ENCODE measurements around the gene PHC3. TPM values are rescaled to one million over a fixed set of nuclear protein-coding genes. Genes with fewer than 3 reads are reported as not detected.

Gene PHC3
- total RNA-seq, 2 experiments from 2014 or later = 40.6 to 89.7 TPM

- Histone ChIP-seq H3K4me3 (ENCODE audit: low read depth, low read length, poor library complexity, severe bottlenecking) (peak overlapping the region; percentile 40), H3K79me2 (ENCODE audit: insufficient read depth, low read depth, low read length) (peaks cover 81% of the 10 kb centered on the region), H4K20me1 (ENCODE audit: insufficient read depth, low read length) (no peaks in the 10 kb centered on the region), H3K9me2 (ENCODE audit: insufficient read depth, low read length) (no peaks in the 10 kb centered on the region), H3K27ac (ENCODE audit: low read depth, low read length, poor library complexity, severe bottlenecking) (peak overlapping the region; percentile 98), H3K4me1 (ENCODE audit: insufficient read depth, low read length, poor library complexity, severe bottlenecking) (peaks cover 73% of the 10 kb centered on the region), H3K36me3 (ENCODE audit: insufficient read depth, low read length) (peaks cover 67% of the 10 kb centered on the region), H3K4me2 (ENCODE audit: low read length) (peak overlapping the region; percentile 84), H3K9me3 (ENCODE audit: low read length) (no peaks in the 10 kb centered on the region), H2AFZ (ENCODE audit: low read length) (no peak overlapping the region)
- TF ChIP-seq EZH2phosphoT487 (IDR thresholded peaks at IDR 0.05; ENCODE audit: borderline replicate concordance, low read depth, low read length) = no peak
- TF ChIP-seq CTCF (conservative IDR thresholded peaks at IDR 0.05; ENCODE audit: low read length) = no peak
- DNase-seq (ENCODE audit: low spot score) = no peak
- POLR2A ChIA-PET = interaction anchor here (0.6 to 6.8 kb wide), 12 partner anchors 10 to 279 kb away, joined by 3 to 143 read pairs (median 5); partner anchors contain the start of gene SEC62
- BruUV-seq (replicated peaks) = no TSS peak
- CTCF ChIA-PET (ENCODE audit: unreplicated experiment) = interaction anchor here (0.6 to 1.0 kb wide), 2 partner anchors 100 to 179 kb away, joined by 3 to 4 read pairs; no protein-coding TSS in a partner anchor
- intact Hi-C loops (cut with micrococcal nuclease; ENCODE audit: unreplicated experiment) = no loop called here
Observed at GRCh38 chr3:170046269-170047132, 135.0 kb downstream of the PHC3 start.

GRCh38 chr3:170044795-170045244, 136.7 kb downstream of the PHC3 start:
- peaks cover 75% of the 10 kb centered on the region for H3K4me1 ChIP-seq (ENCODE audit: insufficient read depth, low read length, poor library complexity, severe bottlenecking)
- TF ChIP-seq CTCF (conservative IDR thresholded peaks at IDR 0.05; ENCODE audit: low read length) (no peak), EZH2phosphoT487 (IDR thresholded peaks at IDR 0.05; ENCODE audit: borderline replicate concordance, low read depth, low read length) (no peak)
- H3K79me2 ChIP-seq (ENCODE audit: insufficient read depth, low read depth, low read length) = peaks cover 82% of the 10 kb centered on the region
- H4K20me1 ChIP-seq (ENCODE audit: insufficient read depth, low read length) = no peaks in the 10 kb centered on the region
- no peaks in the 10 kb centered on the region for H3K9me3 ChIP-seq (ENCODE audit: low read length)
- peak overlapping the region; percentile 84 for H3K4me2 ChIP-seq (ENCODE audit: low read length)
- no TSS peak for BruUV-seq (replicated peaks)
- peak overlapping the region; percentile 98 for H3K27ac ChIP-seq (ENCODE audit: low read depth, low read length, poor library complexity, severe bottlenecking)
- intact Hi-C loops (cut with micrococcal nuclease; ENCODE audit: unreplicated experiment) = loop anchor here (1.0 kb wide), 1 partner anchor 10 kb away; no protein-coding TSS in a partner anchor
- H3K36me3 ChIP-seq (ENCODE audit: insufficient read depth, low read length) = peaks cover 68% of the 10 kb centered on the region
- peak overlapping the region; percentile 57 for H3K4me3 ChIP-seq (ENCODE audit: low read depth, low read length, poor library complexity, severe bottlenecking)
- DNase-seq (ENCODE audit: low spot score) = peak; percentile 95
- POLR2A ChIA-PET = interaction anchor here (0.6 to 6.8 kb wide), 15 partner anchors 12 to 306 kb away, joined by 3 to 143 read pairs (median 5); partner anchors contain the start of gene SEC62
- CTCF ChIA-PET (ENCODE audit: unreplicated experiment) = interaction anchor here (0.9 to 1.6 kb wide), 3 partner anchors 8 to 12 kb away, joined by 3 to 7 read pairs (median 3); no protein-coding TSS in a partner anchor
- no peaks in the 10 kb centered on the region for H3K9me2 ChIP-seq (ENCODE audit: insufficient read depth, low read length)
- no peak overlapping the region for H2AFZ ChIP-seq (ENCODE audit: low read length)

All from OCI-LY7 (cell line).